Hepatocyte (in vitro differentiated cells): ENCODE data around the gene SORCS3. TPM values are rescaled to one million over a fixed set of nuclear protein-coding genes. Genes with fewer than 3 reads are reported as not detected.

Experiments
- DNase-seq: peaks from one replicate; pipeline ENCODE4 v3.0.0-alpha.2; 2016; ENCODE audit warnings: low spot score
- H2AFZ ChIP-seq: fragments of 200-600 bp; sonication (generic); 2 replicates; pipeline ENCODE4 v1.6.0; 2016; ENCODE audit warnings: antibody characterized with exemption, mild to moderate bottlenecking
- H3K27ac ChIP-seq: fragments of 200-600 bp; sonication (generic); 2 replicates; pipeline ENCODE4 v1.5.1; 2016; ENCODE audit warnings: mild to moderate bottlenecking
- H3K27me3 ChIP-seq: fragments of 200-600 bp; sonication (generic); 2 replicates; pipeline ENCODE4 v1.6.1; 2016
- H3K36me3 ChIP-seq: fragments of 200-600 bp; sonication (generic); replicated peaks from 2 replicates; pipeline ENCODE4 v1.5.1; 2016; ENCODE audit warnings: low read depth; ENCODE audit not compliant: insufficient read depth
- H3K4me1 ChIP-seq: fragments of 200-600 bp; sonication (generic); 2 replicates; pipeline ENCODE4 v1.5.1; 2016; ENCODE audit warnings: mild to moderate bottlenecking, moderate library complexity; ENCODE audit not compliant: insufficient read depth
- H3K4me2 ChIP-seq: fragments of 200-600 bp; sonication (generic); 2 replicates; pipeline ENCODE4 v1.6.0; 2016
- H3K4me3 ChIP-seq: fragments of 200-600 bp; sonication (generic); 2 replicates; pipeline ENCODE4 v1.5.1; 2016; ENCODE audit warnings: mild to moderate bottlenecking
- H3K79me2 ChIP-seq: fragments of 200-600 bp; sonication (generic); 2 replicates; pipeline ENCODE4 v1.6.0; 2017; ENCODE audit warnings: mild to moderate bottlenecking
- H3K9me2 ChIP-seq: fragments of 200-600 bp; sonication (generic); replicated peaks from 2 replicates; pipeline ENCODE4 v1.6.0; 2017; ENCODE audit warnings: mild to moderate bottlenecking; ENCODE audit not compliant: insufficient read depth
- H3K9me3 ChIP-seq: fragments of 200-600 bp; sonication (generic); 2 replicates; pipeline ENCODE4 v1.5.1; 2016; ENCODE audit warnings: low read depth, mild to moderate bottlenecking
- H4K20me1 ChIP-seq: fragments of 200-600 bp; sonication (generic); 2 replicates; pipeline ENCODE4 v1.6.0; 2016; ENCODE audit warnings: mild to moderate bottlenecking; ENCODE audit not compliant: insufficient read depth, poor library complexity, severe bottlenecking
- EZH2 ChIP-seq: fragments of 200-600 bp; sonication (generic); IDR thresholded peaks from 2 replicates; pipeline ENCODE4 v1.6.1; 2016; ENCODE audit warnings: antibody characterized with exemption, mild to moderate bottlenecking, borderline replicate concordance
- EZH2phosphoT487 ChIP-seq: fragments of 200-600 bp; sonication (generic); IDR thresholded peaks from one replicate; pipeline ENCODE4 v1.6.1; 2018; ENCODE audit warnings: antibody characterized with exemption, mild to moderate bottlenecking, low read depth, moderate library complexity; ENCODE audit not compliant: unreplicated experiment, severe bottlenecking
- WGBS: methylation state at CpG from one replicate; pipeline ENCODE4 v1.1.6; 2016; ENCODE audit warnings: low lambda C conversion rate; ENCODE audit errors: missing lambda C conversion rate; 5-methylcytosine and 5-hydroxymethylcytosine counted together
- polyA plus RNA-seq: library from polyadenylated mRNA; unstranded; fragments of >200 nt; fragmentation: Nextera tagmentation; extraction: Ambion mirVana; gene quantifications from 2 replicates; pipeline ENCODE4 v1.2.1, GENCODE V29; 2016
- total RNA-seq: library from RNA; depleted of rRNA; stranded (reverse); fragments of >200 nt; gene quantifications from 2 replicates; pipeline ENCODE4 v1.2.3, GENCODE V29; 2014
- TF ChIP-seq, protein P1 (sequence below): fragments of 200-600 bp; sonication (generic); IDR thresholded peaks from 2 replicates; pipeline ENCODE4 v1.5.1; 2016; ENCODE audit warnings: antibody characterized with exemption, mild to moderate bottlenecking; ENCODE audit not compliant: poor library complexity

Gene SORCS3
- total and polyA plus RNA-seq, 2 experiments from 2014 or later, result 0.59 to 0.80 TPM

DNA sequence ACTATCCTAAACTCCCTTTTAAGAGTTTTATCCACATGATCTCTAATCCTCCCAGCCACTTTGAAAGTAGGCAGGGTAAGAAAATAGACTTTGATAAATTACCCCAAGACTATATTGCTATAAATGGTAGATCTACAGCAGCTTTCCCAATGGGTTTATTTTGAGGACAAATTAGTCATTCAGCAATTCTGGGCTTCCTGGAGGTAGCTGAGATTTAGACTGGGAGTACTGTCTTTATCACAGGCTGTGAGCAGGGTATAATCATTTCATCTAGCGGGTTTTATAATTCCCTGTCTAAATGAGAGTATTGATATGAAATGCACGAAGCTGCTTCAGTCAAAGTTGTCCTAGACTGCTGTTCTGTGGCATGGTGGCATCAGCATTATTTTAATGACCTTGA lies 279.4 kb downstream of the SORCS3 start:
- no peaks in the 10 kb centered on the region for H3K9me3 ChIP-seq
- no peak for DNase-seq
- no peak overlapping the region for H2AFZ ChIP-seq
- H3K79me2 ChIP-seq, result no peaks in the 10 kb centered on the region
- TF ChIP-seq, protein P1, sequence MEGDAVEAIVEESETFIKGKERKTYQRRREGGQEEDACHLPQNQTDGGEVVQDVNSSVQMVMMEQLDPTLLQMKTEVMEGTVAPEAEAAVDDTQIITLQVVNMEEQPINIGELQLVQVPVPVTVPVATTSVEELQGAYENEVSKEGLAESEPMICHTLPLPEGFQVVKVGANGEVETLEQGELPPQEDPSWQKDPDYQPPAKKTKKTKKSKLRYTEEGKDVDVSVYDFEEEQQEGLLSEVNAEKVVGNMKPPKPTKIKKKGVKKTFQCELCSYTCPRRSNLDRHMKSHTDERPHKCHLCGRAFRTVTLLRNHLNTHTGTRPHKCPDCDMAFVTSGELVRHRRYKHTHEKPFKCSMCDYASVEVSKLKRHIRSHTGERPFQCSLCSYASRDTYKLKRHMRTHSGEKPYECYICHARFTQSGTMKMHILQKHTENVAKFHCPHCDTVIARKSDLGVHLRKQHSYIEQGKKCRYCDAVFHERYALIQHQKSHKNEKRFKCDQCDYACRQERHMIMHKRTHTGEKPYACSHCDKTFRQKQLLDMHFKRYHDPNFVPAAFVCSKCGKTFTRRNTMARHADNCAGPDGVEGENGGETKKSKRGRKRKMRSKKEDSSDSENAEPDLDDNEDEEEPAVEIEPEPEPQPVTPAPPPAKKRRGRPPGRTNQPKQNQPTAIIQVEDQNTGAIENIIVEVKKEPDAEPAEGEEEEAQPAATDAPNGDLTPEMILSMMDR, result no peak
- no peak for TF ChIP-seq EZH2
- TF ChIP-seq EZH2phosphoT487, result no peak
- H3K27me3 ChIP-seq, result no peaks in the 10 kb centered on the region
- H3K4me1 ChIP-seq, result no peaks in the 10 kb centered on the region
- WGBS, result 94% methylated on average over 2 of the region's 2 CpGs
- H4K20me1 ChIP-seq, result no peaks in the 10 kb centered on the region
- H3K9me2 ChIP-seq, result no peaks in the 10 kb centered on the region
- no peak overlapping the region for H3K4me2 ChIP-seq
- no peak overlapping the region for H3K27ac ChIP-seq
- H3K4me3 ChIP-seq, result no peak overlapping the region
- H3K36me3 ChIP-seq, result no peaks in the 10 kb centered on the region

DNA sequence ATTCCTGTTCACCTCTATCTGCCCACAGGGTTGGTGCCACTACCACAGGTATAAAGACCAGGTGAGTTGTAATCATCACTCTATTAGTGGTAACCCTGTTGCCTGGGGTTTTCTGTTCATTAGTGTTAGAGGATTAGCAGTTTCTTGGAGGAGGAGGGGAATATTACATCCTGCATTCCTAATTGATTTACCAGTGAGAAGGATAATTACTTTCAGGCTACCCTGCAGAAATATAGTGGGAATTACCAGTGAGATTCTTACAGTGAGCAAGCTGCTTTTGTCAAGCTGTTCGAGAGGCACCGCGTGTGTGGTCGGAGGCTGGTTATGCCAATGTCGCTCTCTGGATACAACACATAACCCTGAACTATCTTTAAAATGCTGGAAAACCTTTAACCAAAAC lies 280.7 kb downstream of the SORCS3 start:
- peaks cover 4% of the 10 kb centered on the region for H3K27me3 ChIP-seq
- H3K9me2 ChIP-seq, result no peaks in the 10 kb centered on the region
- H3K36me3 ChIP-seq, result no peaks in the 10 kb centered on the region
- DNase-seq, result no peak
- no peak overlapping the region for H2AFZ ChIP-seq
- TF ChIP-seq, protein P1, result no peak
- TF ChIP-seq EZH2 (no peak), EZH2phosphoT487 (no peak)
- no peaks in the 10 kb centered on the region for H4K20me1 ChIP-seq
- H3K27ac ChIP-seq, result no peak overlapping the region
- H3K4me1 ChIP-seq, result no peaks in the 10 kb centered on the region
- H3K9me3 ChIP-seq, result no peaks in the 10 kb centered on the region
- WGBS, result 96% methylated on average over 5 of the region's 5 CpGs
- H3K79me2 ChIP-seq, result no peaks in the 10 kb centered on the region
- no peak overlapping the region for H3K4me2 ChIP-seq
- H3K4me3 ChIP-seq, result no peak overlapping the region

DNA sequence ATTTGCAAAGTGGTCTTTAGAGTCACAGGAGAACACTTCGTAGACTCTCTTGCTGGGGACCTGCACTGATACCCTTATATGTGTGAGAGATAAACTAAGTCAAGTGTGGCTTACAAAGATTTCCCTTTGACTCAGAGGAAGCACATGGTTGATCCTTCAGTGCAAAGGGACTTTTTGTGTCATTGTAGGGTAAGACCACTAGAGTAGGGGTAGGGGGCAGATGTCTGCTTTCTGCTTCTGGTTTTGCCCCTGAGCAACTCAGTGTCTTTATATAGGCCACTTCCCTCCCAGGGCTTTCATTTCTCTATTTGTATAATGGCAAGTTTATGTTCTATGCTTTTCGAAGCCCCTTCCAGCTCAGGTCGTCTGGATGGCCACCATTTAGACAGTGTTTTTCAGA lies 281.7 kb downstream of the SORCS3 start:
- no peak overlapping the region for H3K4me2 ChIP-seq
- WGBS, result 88% methylated on average over 3 of the region's 3 CpGs
- H3K27ac ChIP-seq, result no peak overlapping the region
- no peak overlapping the region for H2AFZ ChIP-seq
- no peaks in the 10 kb centered on the region for H4K20me1 ChIP-seq
- H3K9me2 ChIP-seq, result no peaks in the 10 kb centered on the region
- H3K4me3 ChIP-seq, result no peak overlapping the region
- TF ChIP-seq EZH2phosphoT487 (no peak), EZH2 (no peak)
- TF ChIP-seq, protein P1, result no peak
- H3K79me2 ChIP-seq, result no peaks in the 10 kb centered on the region
- H3K9me3 ChIP-seq, result no peaks in the 10 kb centered on the region
- H3K27me3 ChIP-seq, result peaks cover 4% of the 10 kb centered on the region
- no peaks in the 10 kb centered on the region for H3K36me3 ChIP-seq
- DNase-seq, result no peak
- no peaks in the 10 kb centered on the region for H3K4me1 ChIP-seq

DNA sequence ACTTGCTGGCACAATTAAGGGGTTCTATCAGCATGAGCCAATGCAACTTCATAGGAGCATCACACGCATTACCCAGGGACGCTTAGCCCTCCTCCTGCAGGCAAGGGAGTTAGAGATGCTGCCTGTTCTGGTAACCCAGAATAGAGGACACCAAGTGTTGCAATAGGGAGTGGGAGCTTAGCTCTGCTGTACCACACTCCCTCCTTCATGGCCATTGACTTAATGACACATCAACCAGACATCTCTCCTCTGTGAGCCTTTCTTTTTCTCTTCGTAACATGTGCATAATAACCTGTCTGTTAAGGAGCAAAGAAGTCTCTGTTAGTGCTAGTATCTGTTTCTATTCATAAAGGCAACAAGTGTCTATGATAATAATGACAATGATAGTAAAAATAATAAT lies 282.4 kb downstream of the SORCS3 start:
- Histone ChIP-seq H2AFZ (no peak overlapping the region), H3K4me1 (no peaks in the 10 kb centered on the region), H3K79me2 (no peaks in the 10 kb centered on the region), H4K20me1 (no peaks in the 10 kb centered on the region), H3K27ac (no peak overlapping the region), H3K27me3 (peaks cover 4% of the 10 kb centered on the region), H3K4me3 (no peak overlapping the region), H3K4me2 (no peak overlapping the region), H3K9me3 (no peaks in the 10 kb centered on the region), H3K36me3 (no peaks in the 10 kb centered on the region), H3K9me2 (no peaks in the 10 kb centered on the region)
- DNase-seq, result no peak
- TF ChIP-seq, protein P1, result no peak
- TF ChIP-seq EZH2phosphoT487, result no peak
- TF ChIP-seq EZH2, result no peak
- WGBS, result 96% methylated on average over 3 of the region's 3 CpGs
